Measurements from ENCODE around the gene ASB12.

Gene ASB12

GRCh38 chrX:64204252-64204651 is 26.2 kb downstream of the ASB12 start:
- peak overlapping the region; percentile 81 for H3K4me2 ChIP-seq (ENCODE audit: low read length)
- peaks cover 3% of the 10 kb centered on the region for H3K4me1 ChIP-seq
- H3K79me2 ChIP-seq: no peaks in the 10 kb centered on the region
- peak overlapping the region; percentile 61 for H3K4me3 ChIP-seq (ENCODE audit: low read depth, low read length)
- H3K27ac ChIP-seq: no peak overlapping the region
- no peak overlapping the region for H3K9ac ChIP-seq
- H2AFZ ChIP-seq: peak overlapping the region; percentile 60
- no peak for TF ChIP-seq CTCF (IDR thresholded peaks at IDR 0.05)
- no peaks in the 10 kb centered on the region for H3K36me3 ChIP-seq (ENCODE audit: control insufficient read depth, insufficient read depth, low read length)
- no peaks in the 10 kb centered on the region for H3K27me3 ChIP-seq (ENCODE audit: control insufficient read depth, insufficient read depth, low read length)
- H3K9me3 ChIP-seq (ENCODE audit: control insufficient read depth, low read length): no peaks in the 10 kb centered on the region

- Histone ChIP-seq H3K27ac (no peak overlapping the region), H3K79me2 (no peaks in the 10 kb centered on the region), H3K4me1 (peaks cover 3% of the 10 kb centered on the region), H3K9me3 (ENCODE audit: control insufficient read depth, low read length) (no peaks in the 10 kb centered on the region), H3K4me3 (ENCODE audit: low read depth, low read length) (no peak overlapping the region), H2AFZ (no peak overlapping the region), H3K9ac (no peak overlapping the region), H3K36me3 (ENCODE audit: control insufficient read depth, insufficient read depth, low read length) (no peaks in the 10 kb centered on the region), H3K27me3 (ENCODE audit: control insufficient read depth, insufficient read depth, low read length) (no peaks in the 10 kb centered on the region), H3K4me2 (ENCODE audit: low read length) (no peak overlapping the region)
- no peak for TF ChIP-seq CTCF (IDR thresholded peaks at IDR 0.05)
Measured at GRCh38 chrX:64202808-64203325, 27.5 kb downstream of the ASB12 start.

GRCh38 chrX:64198036-64198435 is 32.4 kb downstream of the ASB12 start:
- no peaks in the 10 kb centered on the region for H3K4me1 ChIP-seq
- H3K4me3 ChIP-seq (ENCODE audit: low read depth, low read length): no peak overlapping the region
- H3K79me2 ChIP-seq: no peaks in the 10 kb centered on the region
- no peak overlapping the region for H2AFZ ChIP-seq
- no peak for TF ChIP-seq CTCF (IDR thresholded peaks at IDR 0.05)
- no peak overlapping the region for H3K9ac ChIP-seq
- no peaks in the 10 kb centered on the region for H3K36me3 ChIP-seq (ENCODE audit: control insufficient read depth, insufficient read depth, low read length)
- no peaks in the 10 kb centered on the region for H3K9me3 ChIP-seq (ENCODE audit: control insufficient read depth, low read length)
- H3K27ac ChIP-seq: no peak overlapping the region
- H3K4me2 ChIP-seq (ENCODE audit: low read length): no peak overlapping the region
- no peaks in the 10 kb centered on the region for H3K27me3 ChIP-seq (ENCODE audit: control insufficient read depth, insufficient read depth, low read length)

GRCh38 chrX:64196606-64197005 is 33.8 kb downstream of the ASB12 start:
- Histone ChIP-seq H3K27ac (no peak overlapping the region), H3K9me3 (ENCODE audit: control insufficient read depth, low read length) (no peaks in the 10 kb centered on the region), H3K79me2 (no peaks in the 10 kb centered on the region), H2AFZ (no peak overlapping the region), H3K4me2 (ENCODE audit: low read length) (no peak overlapping the region), H3K27me3 (ENCODE audit: control insufficient read depth, insufficient read depth, low read length) (no peaks in the 10 kb centered on the region), H3K9ac (no peak overlapping the region), H3K4me1 (no peaks in the 10 kb centered on the region), H3K4me3 (ENCODE audit: low read depth, low read length) (no peak overlapping the region), H3K36me3 (ENCODE audit: control insufficient read depth, insufficient read depth, low read length) (no peaks in the 10 kb centered on the region)
- no peak for TF ChIP-seq CTCF (IDR thresholded peaks at IDR 0.05)

GRCh38 chrX:64195862-64196261 is 34.5 kb downstream of the ASB12 start:
- Histone ChIP-seq H3K4me3 (ENCODE audit: low read depth, low read length) (no peak overlapping the region), H3K9ac (no peak overlapping the region), H3K9me3 (ENCODE audit: control insufficient read depth, low read length) (no peaks in the 10 kb centered on the region), H3K27me3 (ENCODE audit: control insufficient read depth, insufficient read depth, low read length) (no peaks in the 10 kb centered on the region), H3K79me2 (no peaks in the 10 kb centered on the region), H2AFZ (no peak overlapping the region), H3K4me2 (ENCODE audit: low read length) (no peak overlapping the region), H3K4me1 (no peaks in the 10 kb centered on the region), H3K27ac (no peak overlapping the region), H3K36me3 (ENCODE audit: control insufficient read depth, insufficient read depth, low read length) (no peaks in the 10 kb centered on the region)
- TF ChIP-seq CTCF (IDR thresholded peaks at IDR 0.05): no peak
